Activated CD4-positive, alpha-beta T cell treated with anti-CD3 and anti-CD28 coated beads, Interleukin-2, amount 50 U/mL, for 4 hours (primary cell): ENCODE measurements around the gene MEGF11.

Experiments used
- DNase-seq, 2 experiments: peaks; one replicate each; pipeline ENCODE4 v3.0.0-alpha.2; 2020

MEGF11 gene

DNA sequence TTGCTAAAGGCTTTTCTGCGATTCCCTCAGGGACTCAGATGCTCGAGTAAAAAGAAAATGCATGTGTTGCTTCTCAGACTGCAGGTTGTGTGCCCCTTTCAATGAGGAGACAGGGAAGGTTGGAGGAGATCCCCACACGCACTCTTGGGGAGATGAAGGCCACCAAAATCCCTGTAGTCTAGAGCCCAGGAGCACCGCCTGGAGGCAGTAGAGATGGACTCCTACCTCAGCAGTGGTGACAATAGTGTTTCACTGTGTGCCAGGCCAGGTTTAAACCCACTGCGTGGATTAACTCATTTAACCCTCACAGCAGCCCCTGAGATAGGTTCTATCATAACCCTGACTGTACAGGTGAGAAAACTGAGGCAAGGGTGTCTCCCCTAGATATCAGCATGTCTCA, 15.2 kb downstream of the MEGF11 start:
- no peak for DNase-seq

- no peak for DNase-seq
These were observed 15.9 kb downstream of the MEGF11 start for GRCh38 chr15:66237513-66238235.

DNA sequence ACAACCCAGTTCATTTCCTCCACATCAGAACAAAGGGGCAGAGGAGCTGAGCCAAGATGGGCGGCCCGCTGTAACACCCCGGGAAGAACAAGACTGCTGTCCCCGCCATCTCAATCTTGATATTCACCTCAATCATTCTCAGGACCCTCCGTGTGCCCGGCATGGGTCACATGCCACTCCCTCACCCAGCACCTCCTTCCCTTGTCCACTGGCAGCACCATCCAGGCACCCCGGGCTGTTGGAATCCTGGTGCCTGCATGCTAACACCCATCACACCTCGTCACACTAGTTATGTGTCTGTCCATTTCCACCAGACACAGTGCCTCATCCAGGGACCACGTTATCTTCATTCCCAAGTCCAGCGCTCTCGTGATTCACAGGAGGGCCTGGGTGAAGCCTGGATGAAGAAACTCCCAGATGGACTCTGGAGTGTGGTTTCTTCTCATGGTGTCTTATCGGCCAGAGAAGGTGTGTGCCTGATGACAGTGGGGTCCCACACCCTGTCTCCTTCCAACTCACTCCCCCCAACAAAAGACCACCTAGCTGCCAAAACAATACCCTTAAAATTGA, 16.7 kb downstream of the MEGF11 start:
- DNase-seq = no peak

GRCh38 chr15:66235866-66236265, 17.7 kb downstream of the MEGF11 start:
- no peak for DNase-seq

GRCh38 chr15:66234798-66235197, 18.8 kb downstream of the MEGF11 start:
- DNase-seq = no peak

DNA sequence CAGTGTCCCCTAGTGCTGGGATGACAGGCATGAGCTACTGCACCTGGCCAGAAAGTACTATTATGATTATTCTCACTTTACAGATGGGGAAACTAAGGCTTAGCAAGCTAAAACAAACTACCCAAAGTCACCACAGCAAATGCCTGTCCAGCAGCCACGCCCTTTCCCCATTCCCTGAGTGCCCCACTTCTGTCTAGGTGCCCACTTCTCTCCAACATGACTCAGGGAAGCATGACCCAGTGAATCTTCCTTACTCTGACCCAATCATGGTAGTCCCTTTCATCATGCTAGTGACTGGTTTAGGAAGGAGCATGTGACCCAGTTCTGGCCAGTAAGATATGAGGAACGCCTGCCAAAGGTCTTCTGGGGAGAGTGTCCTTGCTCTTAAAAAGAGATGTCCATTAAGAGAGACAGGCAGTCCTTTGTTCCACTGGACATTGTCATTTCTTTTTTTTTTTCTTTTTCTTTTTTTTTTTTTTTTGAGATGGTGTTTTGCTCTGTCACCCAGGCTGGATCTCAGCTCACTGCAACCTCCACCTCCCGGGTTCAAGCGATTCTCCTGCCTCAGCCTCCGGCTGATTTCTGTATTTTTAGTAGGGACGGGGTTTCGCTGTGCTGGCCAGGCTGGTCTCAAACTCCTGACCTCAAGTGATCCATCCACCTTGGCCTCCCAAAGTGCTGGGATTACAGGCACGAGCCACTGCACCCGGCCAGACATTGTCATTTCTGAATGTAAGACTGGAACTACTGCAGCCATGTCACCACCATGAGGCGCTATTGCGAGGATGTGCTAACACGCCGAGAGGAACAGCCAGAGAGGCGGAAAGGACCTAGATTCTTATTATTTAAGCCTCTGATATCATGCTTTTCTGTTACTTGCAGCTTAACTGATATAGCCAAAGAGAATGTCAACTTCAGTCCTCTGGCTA, 19.8 kb downstream of the MEGF11 start:
- DNase-seq = no peak

GRCh38 chr15:66232267-66232625, 21.3 kb downstream of the MEGF11 start:
- DNase-seq = no peak

- no peak for DNase-seq
These were observed 21.9 kb downstream of the MEGF11 start for GRCh38 chr15:66231394-66232266.

DNA sequence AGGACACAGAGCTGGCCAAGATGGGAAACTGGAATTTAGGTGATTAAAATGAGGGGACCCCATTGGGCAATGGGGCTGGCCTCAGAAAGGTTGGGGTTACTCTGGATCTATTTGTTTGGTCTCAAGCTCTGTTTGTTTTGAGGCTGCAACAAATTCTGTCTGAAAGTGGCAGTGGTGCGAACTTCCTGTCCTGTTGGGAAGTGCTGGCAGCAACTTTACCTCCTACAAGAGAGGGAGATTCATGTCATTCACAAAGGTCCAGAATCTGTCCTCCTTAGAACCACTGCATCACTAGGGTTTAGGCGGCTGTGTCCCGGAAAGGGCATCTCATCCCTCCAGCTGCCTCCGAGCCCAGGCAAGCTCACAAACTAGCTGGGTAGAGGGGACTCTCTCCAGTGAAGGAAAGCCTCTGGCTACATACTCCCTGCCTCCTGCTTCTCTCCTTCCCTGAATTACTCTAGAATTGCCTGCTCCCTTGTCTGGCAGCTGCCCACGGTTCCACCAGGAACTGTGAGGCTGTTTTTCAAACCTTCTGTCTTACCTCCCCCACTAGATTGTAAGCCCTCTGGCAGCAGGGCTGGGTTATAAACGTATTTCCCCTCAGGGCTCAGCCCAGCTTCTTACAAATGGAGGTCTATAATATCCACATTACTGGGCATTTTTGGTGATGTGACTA, 23.6 kb downstream of the MEGF11 start:
- DNase-seq = no peak

DNA sequence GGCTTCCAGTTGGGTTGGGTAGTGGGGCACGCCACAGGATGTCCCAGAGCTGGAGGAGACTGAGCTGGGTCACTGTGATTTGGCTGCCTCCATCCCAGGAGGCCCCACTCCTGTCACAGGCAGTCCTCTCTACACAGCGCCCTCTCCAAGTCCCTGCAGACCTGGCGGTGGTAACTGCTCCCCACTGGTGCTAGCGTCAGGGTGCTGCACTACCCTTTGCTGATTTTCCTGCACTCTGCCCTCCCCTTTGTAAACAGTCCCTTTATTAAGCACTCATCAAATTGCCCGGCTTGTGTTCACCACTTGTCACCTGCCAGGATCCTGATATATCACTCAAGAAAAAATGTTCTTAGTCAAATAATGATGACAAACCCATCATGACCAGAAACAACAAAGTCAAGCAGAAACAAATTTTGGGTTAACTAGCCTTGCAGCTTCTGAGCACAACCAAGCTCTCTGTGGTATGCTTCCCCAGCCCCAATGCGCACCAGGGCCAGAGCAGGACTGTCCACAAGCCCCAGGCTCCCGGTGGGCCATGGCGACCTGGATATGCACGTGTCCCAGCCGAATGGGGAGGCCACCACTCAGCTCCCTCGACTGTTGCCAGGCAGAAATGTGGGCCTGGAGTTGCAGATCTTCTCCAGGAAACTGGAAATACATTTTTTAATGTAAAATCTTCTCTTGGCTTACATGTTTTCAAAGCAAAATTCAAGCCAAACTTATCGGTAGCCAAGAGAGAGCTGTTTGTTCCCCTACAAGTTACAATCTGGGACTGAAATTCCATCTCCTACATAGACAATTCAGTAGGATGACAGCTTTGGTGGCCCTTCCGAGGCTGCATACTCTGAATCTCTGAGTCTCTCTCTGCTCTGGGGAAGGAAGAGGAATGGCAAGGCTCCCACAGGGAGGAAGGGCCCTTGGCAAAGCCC, 24.5 kb downstream of the MEGF11 start:
- DNase-seq = no peak

GRCh38 chr15:66226736-66227135, 26.8 kb downstream of the MEGF11 start:
- no peak for DNase-seq

GRCh38 chr15:66225656-66226274, 27.8 kb downstream of the MEGF11 start:
- DNase-seq = no peak

DNA sequence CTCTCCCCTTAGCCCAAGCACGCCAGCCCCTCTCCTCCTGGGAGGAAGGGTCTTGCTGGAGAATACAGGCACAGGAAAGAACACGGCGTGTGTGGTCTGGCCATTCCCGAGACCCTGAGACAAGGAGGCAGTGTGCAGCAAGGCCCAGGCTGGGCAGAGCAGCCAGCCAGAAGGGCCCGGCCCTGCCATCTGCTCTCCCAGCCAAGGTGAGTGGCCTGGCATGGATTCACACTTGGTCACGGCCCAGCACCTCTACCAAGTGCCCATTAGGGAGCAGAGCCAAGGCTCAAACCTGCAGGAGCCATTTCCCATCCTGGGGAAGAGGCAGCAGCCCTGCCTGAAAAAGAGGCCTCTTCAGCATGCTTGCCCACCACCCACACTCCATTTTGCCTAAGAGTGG, 28.6 kb downstream of the MEGF11 start:
- no peak for DNase-seq

DNA sequence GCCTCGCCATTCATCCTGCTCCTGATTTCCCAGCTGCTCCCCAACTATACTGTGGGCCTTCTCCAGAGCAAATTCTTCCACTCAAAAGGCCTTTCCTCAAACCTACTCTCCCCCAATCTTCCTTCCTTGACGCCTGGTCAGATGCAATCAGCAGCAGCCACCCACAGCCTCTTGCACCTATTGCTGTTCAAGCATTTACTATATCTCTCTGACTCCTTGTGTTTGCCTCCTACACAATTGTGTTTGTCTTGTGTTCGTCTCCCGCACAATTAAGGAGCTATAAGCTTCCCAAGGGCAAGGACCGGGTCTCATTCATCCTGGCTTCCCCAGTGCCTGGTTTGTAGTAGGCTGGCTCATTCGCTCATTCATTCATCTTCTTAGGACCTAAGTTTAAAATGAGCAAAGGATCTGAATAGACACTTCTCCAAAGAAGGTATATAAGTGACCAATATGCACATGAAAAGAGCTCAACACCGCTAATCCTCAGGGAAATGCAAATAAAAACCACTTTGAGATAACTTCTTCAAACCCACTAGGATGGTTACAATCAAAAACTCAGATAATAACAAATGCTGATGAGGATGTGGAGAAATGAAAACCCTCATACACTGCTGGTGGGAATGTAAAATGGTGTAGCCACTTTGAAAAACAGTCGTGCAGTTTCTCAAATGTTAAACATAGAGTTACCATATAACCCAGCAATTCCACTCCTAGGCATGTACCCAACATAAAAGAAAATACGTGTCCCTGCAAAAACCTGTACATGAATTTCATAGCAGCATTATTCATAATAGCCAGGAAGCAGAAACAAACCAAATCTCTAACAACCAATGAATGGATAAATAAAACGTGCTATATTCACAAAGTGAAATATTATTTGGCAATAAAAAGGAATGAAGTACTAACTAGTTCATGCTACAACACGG, 31.0 kb downstream of the MEGF11 start:
- no peak for DNase-seq

- DNase-seq = no peak
These were observed 32.4 kb downstream of the MEGF11 start for GRCh38 chr15:66221126-66221525.

- no peak for DNase-seq
These were observed 32.9 kb downstream of the MEGF11 start for GRCh38 chr15:66220601-66221000.

DNA sequence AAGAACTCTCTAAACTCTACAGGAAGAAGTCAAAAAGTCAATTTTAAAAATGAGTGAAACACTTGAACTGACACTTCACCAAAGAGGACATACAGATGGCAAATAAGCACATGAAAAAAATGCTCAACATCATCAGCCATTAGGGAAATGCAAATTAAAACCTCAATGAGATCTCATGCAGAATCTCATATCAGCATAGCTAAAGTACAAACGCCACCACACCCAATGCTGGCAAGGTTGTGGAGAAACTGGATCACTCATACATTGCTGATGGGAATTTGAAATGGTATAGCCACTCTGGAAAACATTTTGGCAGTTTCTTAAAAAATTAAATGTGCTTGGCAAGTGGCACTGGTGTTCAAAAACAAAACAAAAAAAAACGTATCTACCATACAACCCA, 34.2 kb downstream of the MEGF11 start:
- no peak for DNase-seq

DNA sequence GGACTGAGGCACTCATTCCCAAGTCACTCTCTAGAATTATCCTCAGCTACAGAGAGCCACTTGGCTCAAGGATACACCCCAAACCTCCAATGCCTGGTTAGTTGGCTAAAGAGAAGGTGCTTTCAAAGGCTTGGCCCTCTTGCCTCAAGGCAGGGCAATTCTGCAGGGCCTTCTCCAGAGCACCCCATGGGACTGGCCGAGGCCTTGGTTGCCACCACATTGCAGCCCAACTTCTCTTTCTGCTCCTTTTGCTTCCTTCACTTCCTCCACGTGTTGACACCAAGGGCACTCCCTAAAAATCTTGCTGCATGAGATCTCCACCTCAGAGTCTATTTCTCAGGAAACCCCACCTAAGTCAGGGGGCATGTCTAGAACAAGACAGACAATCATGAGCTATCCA, 36.7 kb downstream of the MEGF11 start:
- DNase-seq = no peak

DNA sequence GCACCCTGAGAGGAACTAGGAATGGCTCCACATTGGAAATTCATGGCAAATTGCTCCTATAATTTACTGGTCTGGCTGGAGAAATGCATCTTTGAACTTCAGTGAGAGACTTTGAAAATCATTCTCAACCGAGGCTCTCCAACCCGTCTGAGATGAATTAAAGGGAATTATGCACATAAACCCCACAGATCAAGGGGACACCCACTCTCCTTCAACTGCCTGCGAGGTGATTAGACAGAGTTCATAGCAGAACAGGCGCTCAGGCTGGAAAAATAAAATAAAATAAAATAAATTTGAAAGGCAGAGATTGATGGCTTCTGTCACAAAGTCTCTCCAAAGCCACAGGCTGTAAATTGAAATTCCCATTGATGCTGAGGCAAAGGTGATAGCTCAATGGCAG, 37.7 kb downstream of the MEGF11 start:
- no peak for DNase-seq

- DNase-seq = no peak
These were observed 39.3 kb downstream of the MEGF11 start for GRCh38 chr15:66214246-66214645.
